DND-41 (cell line): Measurements from ENCODE around the gene CLSTN2.

Source experiments
- CTCF ChIP-seq: IDR thresholded peaks from 2 replicates; pipeline ENCODE4 v1.5.1; 2012; ENCODE audit warnings: borderline replicate concordance, low read length, moderate library complexity, mild to moderate bottlenecking; ENCODE audit not compliant: poor library complexity, severe bottlenecking; ENCODE audit errors: extremely low read depth
- EZH2 ChIP-seq: IDR thresholded peaks from 3 replicates; pipeline ENCODE4 v1.6.1; 2012; ENCODE audit warnings: borderline replicate concordance, low read depth, mild to moderate bottlenecking, moderate library complexity, low read length, inconsistent platforms; ENCODE audit not compliant: severe bottlenecking

- TF ChIP-seq CTCF, result no peak
- no peak for TF ChIP-seq EZH2
These were observed 75.4 kb downstream of the CLSTN2 start for GRCh38 chr3:140010391-140010790.
